Left lobe of liver (tissue), 2 donors: ENCODE results near the gene RNF13. TPM values are rescaled to one million over a fixed set of nuclear protein-coding genes. Genes with fewer than 3 reads are reported as not detected.

Experiments
- ATAC-seq: fragments of 200-7000 bp; cut with Tn5 transposase; one replicate; pipeline ENCODE4 v1.9.1; 2020; ENCODE audit warnings: mild to moderate bottlenecking, moderate library complexity
- DNase-seq: peaks from one replicate; pipeline ENCODE4 v3.0.0-alpha.2; 2020; ENCODE audit warnings: low spot score
- total RNA-seq: library from RNA; stranded (reverse); gene quantifications from one replicate; pipeline ENCODE4 v1.2.1, GENCODE V29; 2021
- donor health status: DM: no; HTN: no; CAD: no; lungs with moderate emphysema.
- donor health status: DM: no; HTN: yes; CAD: no.

RNF13 gene
- total RNA-seq = 36.7 TPM

GRCh38 chr3:149812606-149813366 is at the start of gene RNF13:
Gene RNF13 (plus strand): TSS chr3:149813215. CDS start chr3:149846027, 32,812 bp downstream.
- ATAC-seq (peak; percentile 92), DNase-seq (peak; percentile 98)

GRCh38 chr3:149763565-149764195 is 49.3 kb upstream of the RNF13 start:
- ATAC-seq (no peak), DNase-seq (no peak)

- ATAC-seq = no peak
- DNase-seq = no peak
Measured at GRCh38 chr3:149764302-149764701, 48.7 kb upstream of the RNF13 start.

- DNase-seq (no peak), ATAC-seq (peak; percentile 82)
Measured at GRCh38 chr3:149765762-149766334, 47.2 kb upstream of the RNF13 start.

GRCh38 chr3:149767720-149768119 is 45.3 kb upstream of the RNF13 start:
- ATAC-seq (no peak), DNase-seq (no peak)

- ATAC-seq = no peak
Measured at GRCh38 chr3:149768704-149769103, 44.3 kb upstream of the RNF13 start.

GRCh38 chr3:149770246-149770645 is 42.8 kb upstream of the RNF13 start:
- no peak for DNase-seq
- no peak for ATAC-seq

More at GRCh38 chr3:149768704-149769103, 44.3 kb upstream of the RNF13 start:
- DNase-seq = no peak

GRCh38 chr3:149771652-149772271 is 41.3 kb upstream of the RNF13 start:
- ATAC-seq (peak; percentile 84), DNase-seq (no peak)

GRCh38 chr3:149772861-149773260 is 40.2 kb upstream of the RNF13 start:
- DNase-seq = no peak
- ATAC-seq = no peak

- DNase-seq = no peak
- no peak for ATAC-seq
Measured at GRCh38 chr3:149776170-149776569, 36.8 kb upstream of the RNF13 start.

GRCh38 chr3:149777414-149778214 is 35.4 kb upstream of the RNF13 start:
- DNase-seq (no peak), ATAC-seq (peak; percentile 67)

- no peak for DNase-seq
- no peak for ATAC-seq
Measured at GRCh38 chr3:149781211-149781610, 31.8 kb upstream of the RNF13 start.

GRCh38 chr3:149781741-149782140 is 31.3 kb upstream of the RNF13 start:
- DNase-seq (no peak), ATAC-seq (no peak)

- no peak for ATAC-seq
Measured at GRCh38 chr3:149783576-149783975, 29.4 kb upstream of the RNF13 start.

GRCh38 chr3:149784064-149784704 is 28.8 kb upstream of the RNF13 start:
- DNase-seq = no peak
- no peak for ATAC-seq

More at GRCh38 chr3:149783576-149783975, 29.4 kb upstream of the RNF13 start:
- no peak for DNase-seq

- no peak for ATAC-seq
Measured at GRCh38 chr3:149790268-149790667, 22.7 kb upstream of the RNF13 start.

GRCh38 chr3:149790698-149791097 is 22.3 kb upstream of the RNF13 start:
- DNase-seq = no peak
- no peak for ATAC-seq

More at GRCh38 chr3:149790268-149790667, 22.7 kb upstream of the RNF13 start:
- no peak for DNase-seq

- DNase-seq (no peak), ATAC-seq (no peak)
Measured at GRCh38 chr3:149792452-149793270, 20.4 kb upstream of the RNF13 start, which contains the start of gene ANKUB1. Gene ANKUB1 (minus strand): TSS chr3:149792554. CDS start chr3:149792366, 188 bp downstream.

- DNase-seq (no peak), ATAC-seq (no peak)
Measured at GRCh38 chr3:149796026-149796425, 17.0 kb upstream of the RNF13 start.
